PC-9 (cell line): ENCODE results near the gene SPATS2L.

Experiments
- EZH2 ChIP-seq: fragments of 200-600 bp; sonication (generic); IDR thresholded peaks from 2 replicates; pipeline ENCODE4 v1.8.0; 2017; ENCODE audit warnings: antibody characterized with exemption, low read depth
- TF ChIP-seq, protein P1 (sequence below): fragments of 200-600 bp; sonication (generic); conservative IDR thresholded peaks from 2 replicates; pipeline ENCODE4 v1.6.1; 2017; ENCODE audit warnings: mixed run types, antibody characterized with exemption, mild to moderate bottlenecking, moderate library complexity

DNA sequence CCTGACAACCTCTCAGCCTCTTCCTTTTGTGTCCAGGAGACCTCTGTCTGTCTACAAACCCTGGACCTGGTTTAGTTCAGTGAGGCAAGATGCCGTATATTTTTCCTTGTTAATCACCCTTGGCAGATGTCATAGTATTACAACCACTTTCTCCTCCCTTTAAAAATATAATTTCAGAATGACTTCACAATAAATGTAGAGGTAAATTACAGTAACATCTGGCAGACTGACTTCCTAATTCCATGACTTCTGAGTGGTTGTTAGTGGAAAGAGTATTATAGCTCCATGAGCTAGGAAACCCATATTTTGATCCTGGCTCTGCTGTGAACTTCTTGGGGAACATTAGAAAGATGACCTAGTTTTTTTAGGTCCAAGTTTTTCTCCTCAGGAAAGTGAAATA, 39.5 kb downstream of the SPATS2L start:
- TF ChIP-seq, protein P1, sequence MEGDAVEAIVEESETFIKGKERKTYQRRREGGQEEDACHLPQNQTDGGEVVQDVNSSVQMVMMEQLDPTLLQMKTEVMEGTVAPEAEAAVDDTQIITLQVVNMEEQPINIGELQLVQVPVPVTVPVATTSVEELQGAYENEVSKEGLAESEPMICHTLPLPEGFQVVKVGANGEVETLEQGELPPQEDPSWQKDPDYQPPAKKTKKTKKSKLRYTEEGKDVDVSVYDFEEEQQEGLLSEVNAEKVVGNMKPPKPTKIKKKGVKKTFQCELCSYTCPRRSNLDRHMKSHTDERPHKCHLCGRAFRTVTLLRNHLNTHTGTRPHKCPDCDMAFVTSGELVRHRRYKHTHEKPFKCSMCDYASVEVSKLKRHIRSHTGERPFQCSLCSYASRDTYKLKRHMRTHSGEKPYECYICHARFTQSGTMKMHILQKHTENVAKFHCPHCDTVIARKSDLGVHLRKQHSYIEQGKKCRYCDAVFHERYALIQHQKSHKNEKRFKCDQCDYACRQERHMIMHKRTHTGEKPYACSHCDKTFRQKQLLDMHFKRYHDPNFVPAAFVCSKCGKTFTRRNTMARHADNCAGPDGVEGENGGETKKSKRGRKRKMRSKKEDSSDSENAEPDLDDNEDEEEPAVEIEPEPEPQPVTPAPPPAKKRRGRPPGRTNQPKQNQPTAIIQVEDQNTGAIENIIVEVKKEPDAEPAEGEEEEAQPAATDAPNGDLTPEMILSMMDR = no peak
- no peak for TF ChIP-seq EZH2
